Activated effector memory CD4-positive, alpha-beta T cell treated with Interleukin-2 at 50 U/mL for 16 hours (primary cell): ENCODE measurements around the gene TRPM5.

Experiments used
- DNase-seq: peaks from one replicate; pipeline ENCODE4 v3.0.0-alpha.2; 2020

The TRPM5 gene

DNA sequence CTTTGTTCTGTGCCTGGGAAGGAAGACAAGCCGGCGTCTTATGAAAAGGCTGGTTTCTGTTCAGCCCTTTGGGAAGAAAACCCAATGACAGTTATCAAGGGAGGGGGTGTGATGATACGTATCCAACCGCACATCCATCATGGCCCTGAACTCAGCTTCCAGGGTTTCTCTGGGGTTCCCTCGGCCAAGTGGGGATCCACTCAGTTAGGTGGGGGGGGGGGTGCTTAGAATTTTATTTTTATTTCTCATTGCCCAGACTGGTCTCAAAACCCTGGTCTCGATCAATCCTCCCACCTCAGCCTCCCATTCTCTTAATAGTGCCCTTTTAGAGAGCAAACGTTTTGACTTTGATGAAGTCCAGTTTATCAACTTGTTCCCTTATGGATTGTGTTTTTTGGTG lies 26.2 kb upstream of the TRPM5 start:
- no peak for DNase-seq

DNA sequence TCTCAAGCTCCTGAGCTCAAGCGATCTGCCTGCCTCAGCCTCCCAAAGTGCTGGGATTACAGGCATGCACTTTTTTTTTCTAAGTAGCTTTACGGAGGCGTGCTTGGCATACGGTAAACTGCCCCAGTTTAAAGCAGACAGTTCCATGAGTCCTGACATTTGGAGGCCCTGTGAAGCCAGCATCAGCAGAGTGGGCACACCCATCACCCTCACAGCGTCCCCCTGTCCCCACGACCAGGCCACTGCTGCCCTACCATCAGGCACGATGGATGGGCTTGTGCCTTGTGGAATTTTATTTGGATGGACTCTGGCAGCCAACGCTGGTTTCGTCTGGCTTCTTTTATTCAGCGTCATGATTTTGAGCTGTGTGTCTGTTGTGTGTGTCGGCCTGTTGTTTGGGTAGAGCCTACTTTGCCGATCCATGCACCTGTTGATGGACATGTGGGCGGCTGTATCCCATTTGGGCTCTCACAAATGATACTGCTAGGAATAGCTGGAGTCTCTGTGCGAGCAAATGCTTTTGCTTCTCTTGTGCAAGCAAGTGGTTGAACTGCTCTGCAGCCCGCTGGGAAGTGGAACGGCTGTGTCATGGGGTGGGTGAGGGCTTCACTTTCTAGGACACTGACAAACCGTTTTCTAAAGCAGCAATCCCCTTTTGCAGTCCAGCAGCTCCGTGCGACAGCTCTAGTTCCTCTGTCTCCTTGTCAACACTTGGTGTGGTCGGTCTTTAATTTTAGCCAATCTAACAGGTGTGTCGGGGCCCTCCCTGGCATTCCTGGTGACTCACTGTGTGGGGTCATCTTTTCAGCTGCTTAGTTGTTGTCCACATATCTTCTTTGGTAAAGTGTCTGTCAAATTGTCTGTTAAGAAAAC lies 24.3 kb upstream of the TRPM5 start:
- no peak for DNase-seq

GRCh38 chr11:2467695-2468055 lies 23.4 kb upstream of the TRPM5 start:
- DNase-seq: no peak

DNA sequence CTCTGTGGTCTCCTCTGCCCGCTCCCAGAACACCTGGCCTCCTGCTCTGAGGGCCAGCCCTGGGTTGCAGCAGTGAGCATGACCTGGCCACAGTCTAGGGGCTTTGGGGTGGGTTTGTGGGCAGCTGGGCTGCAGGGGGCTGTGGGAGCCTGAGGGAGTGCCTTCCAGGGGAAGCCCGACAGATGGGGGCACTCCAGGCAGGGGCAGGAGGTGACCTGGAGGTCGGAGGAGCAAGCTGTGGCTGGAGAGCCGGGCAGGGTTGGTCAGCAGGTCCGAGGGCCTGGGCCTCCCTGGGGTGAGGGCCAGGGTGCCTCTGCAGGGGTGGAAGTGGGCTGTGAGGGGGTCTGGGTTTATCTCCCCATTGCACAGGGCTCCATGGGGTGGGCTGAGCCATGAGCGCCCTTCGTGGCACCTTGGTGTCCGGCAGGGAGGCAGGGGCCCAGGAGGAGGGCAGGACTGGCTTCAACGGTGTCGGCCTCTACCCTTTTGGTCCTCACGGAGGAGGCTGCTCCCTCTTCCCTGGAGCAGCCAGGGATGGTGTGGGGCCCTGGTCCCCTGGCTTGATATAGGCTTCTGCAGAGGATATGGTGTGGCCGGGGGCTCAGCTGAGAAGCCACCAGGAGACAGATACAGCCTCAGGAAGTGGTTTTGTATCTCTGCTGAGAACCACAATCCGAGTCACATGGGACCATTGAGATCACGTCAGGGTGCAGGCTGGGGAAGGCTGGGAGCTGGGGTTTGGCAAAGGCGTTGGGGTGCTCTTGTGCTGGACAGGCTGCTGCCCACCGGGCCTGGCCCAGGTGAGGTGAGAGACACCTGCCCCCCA lies 22.8 kb upstream of the TRPM5 start:
- peak; percentile 48 for DNase-seq

DNA sequence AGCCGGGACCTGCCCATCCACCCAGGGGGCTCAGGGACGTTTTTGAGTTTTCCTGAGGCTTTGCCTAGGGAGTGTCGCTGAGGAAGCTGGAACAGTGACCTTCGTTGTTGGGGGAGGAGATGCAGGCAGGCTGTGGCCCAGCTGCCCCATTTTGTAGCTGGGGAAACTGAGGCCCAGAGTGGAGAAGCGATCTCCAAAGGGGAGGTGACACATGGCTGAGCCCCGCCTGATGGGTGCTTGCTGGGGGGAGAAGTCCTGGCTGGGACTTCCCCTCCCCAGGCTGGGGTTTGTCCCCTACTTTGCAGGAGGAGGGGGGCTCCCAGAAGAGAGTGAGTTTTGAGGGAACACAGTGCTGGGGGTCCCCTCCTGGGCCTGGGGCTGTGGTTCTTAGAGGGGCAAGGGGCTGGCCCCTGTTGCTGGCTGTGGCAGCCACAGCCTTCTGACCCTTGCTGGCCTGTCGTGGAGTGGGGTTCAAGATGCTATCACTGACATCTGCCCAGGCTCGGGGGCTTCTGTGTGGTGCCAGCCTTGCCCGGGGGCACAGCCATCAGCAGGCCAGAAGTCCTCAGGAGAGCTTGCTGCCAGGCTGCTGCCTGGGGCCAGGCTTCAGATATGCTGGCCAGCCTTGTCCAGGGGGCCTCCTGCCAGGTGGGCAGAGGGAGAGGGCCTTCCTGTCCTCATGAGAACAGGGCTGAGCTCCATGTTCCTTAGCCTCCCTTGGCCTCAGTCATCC lies 21.9 kb upstream of the TRPM5 start:
- no peak for DNase-seq

DNA sequence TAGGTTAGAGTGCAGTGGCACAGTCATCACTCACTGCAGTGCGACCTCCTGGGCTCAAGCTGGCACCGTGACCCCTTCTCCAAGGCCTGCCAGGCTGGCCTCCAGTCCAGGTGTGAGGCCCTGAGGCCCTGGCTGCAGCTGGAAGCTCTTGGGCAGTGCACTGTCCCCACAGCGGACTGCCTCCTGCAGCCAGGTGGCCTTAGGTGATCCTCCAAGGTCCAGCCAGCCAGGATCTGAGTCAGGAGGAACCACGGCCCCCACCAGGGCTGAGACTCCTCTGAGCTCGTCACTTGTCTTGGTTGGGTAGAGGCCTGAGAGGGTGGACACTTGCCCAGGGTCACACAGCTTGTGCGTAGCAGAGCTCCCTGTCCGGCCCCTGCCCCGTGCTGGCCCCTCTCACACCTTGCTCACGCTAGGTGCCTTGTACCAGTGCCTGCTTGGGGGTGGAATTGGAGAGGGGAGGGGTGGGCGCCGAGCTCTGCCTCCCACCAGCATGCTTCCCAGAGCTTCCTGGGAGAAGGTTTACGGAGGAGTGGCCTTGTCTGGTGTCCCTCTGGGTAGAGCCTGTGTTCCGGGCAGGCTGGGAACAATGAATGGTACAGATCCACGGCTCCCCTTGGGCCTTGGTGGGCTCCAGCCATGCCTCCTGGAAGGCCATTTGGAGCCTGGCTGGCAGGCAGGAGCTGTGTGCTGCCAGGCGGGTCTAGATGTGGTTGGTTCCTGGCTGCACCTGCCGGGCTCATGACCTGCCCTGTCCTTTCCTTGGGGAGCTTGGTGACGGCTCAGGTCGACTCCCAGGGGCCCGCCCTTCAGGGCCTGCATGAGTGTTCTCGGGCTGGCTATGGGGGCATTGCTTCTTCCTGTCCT lies 21.1 kb upstream of the TRPM5 start:
- no peak for DNase-seq

GRCh38 chr11:2464451-2465165 lies 20.3 kb upstream of the TRPM5 start:
- no peak for DNase-seq

GRCh38 chr11:2463766-2464277 lies 19.5 kb upstream of the TRPM5 start:
- DNase-seq: no peak

- DNase-seq: no peak
These were observed 18.9 kb upstream of the TRPM5 start for GRCh38 chr11:2462986-2463765.

GRCh38 chr11:2462543-2462985 lies 18.2 kb upstream of the TRPM5 start:
- no peak for DNase-seq

DNA sequence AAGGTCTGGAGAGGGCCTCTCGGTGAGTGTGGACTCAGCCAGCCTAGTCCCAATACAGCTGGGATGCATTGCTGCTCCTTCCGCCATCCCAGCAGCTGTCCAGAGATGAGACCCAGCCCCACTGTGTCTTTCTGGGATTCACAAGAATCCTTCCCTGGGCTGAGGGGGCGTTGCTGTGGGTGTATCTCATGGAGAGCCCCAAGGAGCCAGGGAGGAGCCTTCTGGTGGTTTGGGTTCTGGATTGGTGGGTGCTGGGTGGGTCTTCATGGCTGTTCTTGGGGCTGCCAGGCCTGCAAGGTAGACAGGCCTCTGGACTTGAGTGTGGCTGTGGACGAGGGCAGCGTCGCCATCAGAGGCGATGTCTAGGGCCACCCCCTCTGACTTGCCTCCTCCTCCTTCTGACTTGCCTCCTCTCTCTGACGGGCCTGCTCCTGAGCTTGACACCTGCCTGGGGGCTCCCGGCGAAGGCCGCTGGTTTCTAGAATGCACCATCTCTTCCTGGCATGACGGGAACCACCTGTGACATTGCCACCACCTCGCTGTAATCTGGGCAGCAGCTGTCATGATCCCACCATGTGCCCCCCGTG lies 17.7 kb upstream of the TRPM5 start:
- no peak for DNase-seq

GRCh38 chr11:2461253-2461955 lies 17.1 kb upstream of the TRPM5 start:
- DNase-seq: no peak

- no peak for DNase-seq
These were observed 16.4 kb upstream of the TRPM5 start for GRCh38 chr11:2460540-2461252.

GRCh38 chr11:2459796-2460531 lies 15.7 kb upstream of the TRPM5 start:
- DNase-seq: no peak

DNA sequence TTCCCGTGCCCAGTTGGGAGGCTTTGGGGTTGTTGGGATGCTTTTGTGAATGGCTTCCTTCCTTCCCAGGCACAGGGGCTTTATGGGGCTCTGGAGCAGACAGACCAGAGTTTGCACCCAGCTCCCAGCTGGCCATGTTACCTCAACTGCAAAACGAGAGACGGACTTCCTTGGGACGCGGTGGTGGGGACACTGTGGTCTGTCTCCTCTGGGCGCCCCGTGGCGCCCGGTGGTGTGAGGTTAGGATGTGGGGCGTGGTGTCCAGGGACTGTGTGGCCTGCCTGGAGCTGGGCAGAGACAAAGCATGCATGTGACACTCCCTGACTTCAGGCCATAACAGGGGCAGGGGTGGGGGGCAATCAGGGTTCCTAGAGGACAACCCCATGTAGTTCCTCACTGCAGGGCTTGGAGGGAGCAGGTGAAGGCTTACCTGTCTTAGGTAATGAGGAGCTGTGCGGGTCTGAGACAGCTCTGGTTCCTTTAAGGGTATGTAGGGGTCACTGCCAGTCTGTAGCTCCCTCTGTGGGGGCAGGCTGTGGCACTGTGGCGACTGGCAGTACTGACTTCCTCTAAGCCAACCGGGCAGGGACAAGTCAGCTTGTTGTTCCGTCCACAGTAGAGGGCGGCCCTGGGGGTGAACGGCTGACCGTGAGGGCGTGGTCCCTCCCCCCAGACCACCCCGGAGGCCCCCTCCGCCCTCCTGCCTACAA lies 14.9 kb upstream of the TRPM5 start:
- DNase-seq: no peak

DNA sequence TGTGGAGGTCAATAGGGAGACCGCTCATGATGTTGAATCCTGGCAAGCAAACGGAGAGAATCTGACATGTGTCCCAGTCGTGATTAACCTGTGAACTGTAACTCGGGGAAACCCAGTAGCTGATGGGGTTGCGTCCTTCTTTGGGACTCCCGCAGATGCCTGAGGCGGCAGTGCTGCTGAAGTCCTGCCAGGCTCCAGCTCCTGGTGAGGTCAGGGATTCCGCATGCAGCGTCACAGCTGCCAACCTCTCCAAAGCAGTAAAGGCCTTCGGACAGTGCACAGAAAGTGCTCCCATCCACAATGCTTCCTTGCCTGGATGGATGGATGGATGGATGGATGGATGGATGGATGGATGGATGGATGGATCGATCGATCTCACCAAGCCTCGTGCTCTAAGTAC lies 14.0 kb upstream of the TRPM5 start:
- DNase-seq: no peak

DNA sequence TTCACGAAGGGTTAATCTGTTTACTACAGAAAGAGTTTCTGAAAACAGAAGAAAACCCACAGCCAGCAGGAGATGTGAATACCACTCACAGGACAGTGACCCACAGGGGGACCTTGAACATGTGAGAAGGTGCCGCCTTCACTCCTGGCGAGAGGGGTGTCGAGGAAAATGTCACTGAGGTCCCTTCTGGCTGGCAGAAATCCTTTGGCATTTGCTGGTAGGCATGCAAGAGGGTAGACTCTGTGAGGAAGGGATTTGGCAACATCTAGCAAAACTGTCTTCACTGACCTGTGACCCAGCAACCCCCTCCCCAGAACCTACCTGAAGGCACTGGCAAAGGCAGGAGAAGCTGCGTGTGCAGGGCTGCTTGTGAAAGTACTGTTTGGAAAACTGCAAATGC lies 9.1 kb upstream of the TRPM5 start:
- no peak for DNase-seq
